ENCODE data around the gene PTPRR.

Gene PTPRR

DNA sequence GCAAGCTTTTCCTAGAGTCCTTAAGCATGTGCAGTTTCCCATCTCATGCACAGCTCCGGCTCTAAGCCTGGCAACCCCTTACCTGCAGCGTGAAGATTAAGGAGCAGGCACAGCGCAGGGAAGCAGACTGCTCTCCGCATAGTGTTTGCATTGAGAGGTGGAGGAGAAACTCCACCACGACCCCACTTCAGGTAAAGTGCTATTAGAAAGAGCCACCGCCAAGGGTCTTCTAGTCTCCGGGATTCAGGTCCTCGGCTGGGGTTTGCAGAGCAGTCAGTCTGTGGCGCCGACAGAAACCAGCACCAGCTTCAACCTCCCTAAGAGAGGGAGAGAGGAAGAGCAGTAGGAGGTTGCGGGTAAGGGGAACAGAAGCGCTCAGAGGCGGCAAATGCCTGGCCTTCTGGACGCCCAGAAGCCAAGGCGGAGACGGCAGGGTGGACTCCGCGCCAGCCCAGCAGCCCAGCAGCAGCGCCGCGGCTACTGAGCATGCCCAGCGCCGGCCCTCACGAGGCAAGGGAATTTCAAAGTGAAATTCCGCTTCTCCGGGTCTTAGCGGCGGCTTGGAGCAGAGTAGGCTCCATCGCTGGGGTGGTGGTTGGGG, at the start of gene PTPRR:
Gene PTPRR, minus strand, starts transcription at position 488 of the 601 bp plus-strand sequence. Its CDS starts 348 bp downstream, at position 140.
- DNase-seq, result peak; percentile 25

DNA sequence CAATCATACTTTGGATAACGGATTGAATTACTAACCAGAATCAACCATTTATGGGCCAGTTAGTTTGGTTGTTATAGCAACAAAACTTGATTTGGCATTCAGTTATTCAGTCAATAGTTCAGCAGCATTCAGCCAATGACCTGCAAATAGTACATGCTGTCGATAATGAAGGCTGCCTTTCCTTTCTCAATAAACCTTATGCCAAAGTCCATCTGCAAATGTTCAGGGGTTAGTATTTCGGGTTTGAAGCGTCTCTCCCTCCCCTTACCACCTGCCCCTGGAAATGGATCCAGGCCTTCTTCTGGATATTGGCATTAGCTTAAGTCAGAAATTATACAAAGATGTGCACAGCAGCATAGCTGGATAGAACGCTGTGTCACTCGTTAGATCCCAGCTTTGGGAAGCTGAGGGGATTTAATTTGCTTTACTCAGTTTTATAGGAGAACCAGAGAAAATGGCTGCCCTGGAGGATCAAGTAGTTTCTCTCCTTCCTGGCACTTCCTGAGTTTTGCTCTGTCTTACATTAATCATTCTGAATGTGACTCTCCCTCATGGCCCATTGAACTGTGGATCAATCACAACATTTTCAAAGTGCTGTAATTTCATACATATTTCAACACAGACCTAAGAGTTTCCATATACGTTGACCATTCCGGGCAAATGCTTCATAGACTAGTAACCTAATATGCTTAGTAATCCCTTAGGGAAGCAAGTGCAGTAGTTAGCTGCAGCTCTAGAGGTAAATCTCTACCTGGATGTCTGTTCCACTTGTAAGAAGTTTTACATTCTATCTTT, 46.7 kb upstream of the PTPRR start:
- no peak for DNase-seq

GRCh38 chr12:70966046-70966445, 45.5 kb upstream of the PTPRR start:
- no peak for DNase-seq

GRCh38 chr12:70964867-70965510, 44.5 kb upstream of the PTPRR start:
- no peak for DNase-seq

- no peak for DNase-seq
Observed at GRCh38 chr12:70963081-70963660, 42.6 kb upstream of the PTPRR start.

DNA sequence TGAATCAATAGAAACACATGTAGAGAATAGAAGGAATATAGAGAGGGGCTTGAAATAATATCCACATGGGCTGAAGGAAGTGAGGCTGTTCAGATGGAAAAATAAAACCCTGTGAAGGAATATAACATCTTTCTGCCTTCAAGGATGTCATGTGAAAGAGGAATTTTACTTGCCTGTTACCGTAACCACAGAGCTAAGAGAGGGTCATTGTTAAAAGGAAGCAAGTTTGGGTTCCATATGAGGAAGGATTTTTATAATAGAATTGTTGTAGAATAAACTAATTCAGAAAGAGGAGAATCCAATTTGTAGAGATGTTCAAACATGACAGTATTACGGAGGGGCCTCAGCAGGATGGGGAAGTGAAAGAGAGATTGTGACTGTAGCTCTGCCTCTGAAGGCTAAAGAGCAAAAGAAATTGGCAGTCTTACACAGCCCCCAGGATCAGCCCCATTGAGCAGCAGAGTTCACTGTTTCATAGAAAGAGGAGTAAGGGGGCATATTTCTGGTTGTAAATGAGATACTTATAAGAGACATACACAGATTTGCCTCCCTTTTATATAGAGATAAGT, 41.8 kb upstream of the PTPRR start:
- DNase-seq, result no peak

GRCh38 chr12:70960484-70960883, 39.9 kb upstream of the PTPRR start:
- no peak for DNase-seq

- no peak for DNase-seq
Observed at GRCh38 chr12:70955415-70955814, 34.9 kb upstream of the PTPRR start.

- DNase-seq, result no peak
Observed at GRCh38 chr12:70950451-70950850, 29.9 kb upstream of the PTPRR start.

DNA sequence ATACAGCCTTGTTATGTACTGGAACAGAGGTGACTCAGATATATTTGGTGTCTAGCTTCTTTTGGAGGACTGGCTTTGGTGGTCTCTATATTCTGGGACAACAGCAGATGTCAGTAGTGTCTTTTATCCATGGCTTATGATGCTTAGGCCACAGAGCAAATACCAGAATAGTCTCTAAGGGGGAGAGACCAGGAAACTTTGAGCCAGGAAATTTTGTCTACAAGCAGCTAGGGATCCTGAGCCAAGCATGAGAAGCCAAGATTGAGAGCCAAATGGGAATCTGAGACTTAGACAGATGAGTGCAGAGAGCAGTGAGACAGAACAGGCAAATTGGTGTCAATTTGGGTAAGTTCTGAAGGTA, 28.4 kb upstream of the PTPRR start:
- no peak for DNase-seq

- no peak for DNase-seq
Observed at GRCh38 chr12:70948236-70948975, 27.9 kb upstream of the PTPRR start.

- no peak for DNase-seq
Observed at GRCh38 chr12:70936203-70936813, 15.8 kb upstream of the PTPRR start.

- no peak for DNase-seq
Observed at GRCh38 chr12:70933133-70933532, 12.6 kb upstream of the PTPRR start.

GRCh38 chr12:70929029-70929428, 8.5 kb upstream of the PTPRR start:
- DNase-seq, result no peak

DNA sequence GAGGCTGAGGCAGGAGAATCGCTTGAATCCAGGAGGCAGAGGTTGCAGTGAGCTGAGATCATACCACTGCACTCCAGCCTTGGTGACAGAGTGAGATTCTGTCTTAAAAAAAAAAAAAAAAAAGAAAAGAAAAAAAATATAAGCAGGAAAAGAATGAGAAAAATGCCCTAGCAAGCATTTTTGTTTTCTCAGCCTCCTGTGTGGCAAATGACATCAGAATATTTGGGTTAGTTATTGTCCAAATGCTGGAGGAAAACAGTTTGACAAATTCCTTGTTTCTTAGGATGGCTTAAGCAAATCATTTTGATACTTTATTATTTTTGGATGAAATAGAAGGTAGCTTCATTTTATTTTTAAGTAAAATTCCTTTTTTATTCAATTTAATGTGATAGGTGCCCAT, 7.5 kb upstream of the PTPRR start:
- DNase-seq, result no peak

DNA sequence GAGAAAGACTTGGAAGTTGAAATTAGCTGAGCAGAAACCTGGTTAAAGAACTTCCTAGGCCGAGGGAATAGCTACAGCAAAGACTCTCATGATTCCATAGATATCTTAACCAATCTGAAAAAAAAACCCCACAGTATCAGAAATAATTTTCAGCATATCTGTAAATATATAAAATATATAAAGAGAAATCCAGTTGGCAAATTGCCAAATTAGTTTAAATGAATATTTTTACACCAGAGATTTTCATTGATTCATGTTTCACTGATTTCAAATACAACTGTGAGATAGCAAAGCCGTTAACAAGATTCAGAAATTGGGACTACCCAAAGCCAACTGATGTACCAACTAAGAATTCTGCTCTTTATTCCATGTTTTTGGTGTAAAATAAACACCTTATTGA, 6.8 kb upstream of the PTPRR start:
- no peak for DNase-seq

- DNase-seq, result no peak
Observed at GRCh38 chr12:70925539-70925938, 5.0 kb upstream of the PTPRR start.

GRCh38 chr12:70920891-70921290, 353 bp upstream of the PTPRR start:
- no peak for DNase-seq

- no peak for DNase-seq
Observed at GRCh38 chr12:70919597-70920035, 922 bp downstream of the PTPRR start.

DNA sequence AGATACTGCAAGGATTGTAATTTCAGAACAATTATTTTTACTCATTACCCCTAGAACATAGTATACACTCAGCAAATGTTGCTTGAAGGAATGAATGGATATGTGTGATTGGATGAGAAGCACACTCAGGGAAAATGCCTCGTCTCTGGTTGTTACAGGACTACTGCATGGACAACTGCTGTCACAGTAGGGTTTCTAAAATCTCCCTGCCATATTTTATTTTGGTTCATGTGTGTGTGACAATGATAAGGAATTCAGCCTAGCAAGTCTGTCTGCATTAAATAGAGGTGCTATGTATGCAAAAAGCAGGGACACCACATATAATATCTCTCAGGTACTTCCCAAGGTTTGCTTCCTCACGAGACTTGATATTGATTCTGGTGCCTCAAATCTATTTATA, 1.4 kb downstream of the PTPRR start:
- no peak for DNase-seq

DNA sequence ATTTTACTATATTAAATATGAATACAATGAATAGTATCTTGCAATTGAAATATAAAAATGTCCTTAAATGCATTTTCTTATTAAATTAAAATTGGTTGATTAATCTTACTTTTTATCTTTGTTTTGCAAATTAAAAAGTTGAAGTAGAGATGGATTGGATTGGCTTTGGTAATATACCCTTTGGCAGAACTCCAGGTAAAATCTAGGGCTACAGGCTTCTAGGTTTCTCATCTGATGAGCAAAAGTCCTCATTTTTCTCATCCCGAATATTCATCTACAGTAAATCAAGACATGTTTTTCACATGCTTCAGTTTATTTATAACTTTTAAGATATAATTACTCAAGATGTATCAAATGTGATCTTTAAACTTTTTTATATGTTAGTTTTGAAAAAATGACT, 2.2 kb downstream of the PTPRR start:
- no peak for DNase-seq

DNA sequence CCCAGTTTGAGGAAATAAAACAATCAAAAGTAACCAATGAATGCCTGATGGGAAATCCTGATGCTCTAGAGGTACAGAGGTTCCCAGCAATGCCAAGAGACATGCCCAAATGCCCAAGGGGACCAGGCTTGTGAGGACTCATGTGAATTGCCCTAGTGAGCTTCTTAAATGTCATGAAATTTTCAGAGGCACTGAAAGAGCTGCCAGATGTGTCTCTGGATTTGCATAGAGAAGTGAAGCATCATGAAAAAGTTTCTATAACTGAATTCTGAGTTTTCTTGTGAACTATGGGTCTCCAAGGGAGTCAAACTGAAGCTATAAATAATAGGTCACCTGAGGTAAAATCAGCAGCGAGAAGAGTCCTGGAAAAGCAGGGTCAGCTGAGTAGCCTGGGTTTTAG, 9.9 kb downstream of the PTPRR start:
- DNase-seq, result no peak

All from NCI-H524 treated with DMSO at 0.1 percent for 48 hours (cell line).